ENCODE measurements around the gene ABI3. TPM values are rescaled to one million over a fixed set of nuclear protein-coding genes. Genes with fewer than 3 reads are reported as not detected.
A peak's percentile ranks its signal among the peaks of the same experiment; 100 is the strongest.

Gene ABI3
- total and polyA plus RNA-seq, 2 donors (not counting 1 experiment from before 2014, with no cell fraction given) = 15.6 to 23.3 TPM

GRCh38 chr17:49191917-49192741 lies 18.4 kb upstream of the ABI3 start:
- intact Hi-C loops (cut with micrococcal nuclease) = loop anchor here (1.0 to 10.0 kb wide), 7 partner anchors 18 to 1087 kb away; partner anchors contain the start of genes ABI3, ATP5MC1, CBX1 and GNGT2
- Histone ChIP-seq H4K20me1 (ENCODE audit: control insufficient read depth, insufficient read depth, low read length, poor library complexity, severe bottlenecking) (no peaks in the 10 kb centered on the region), H3K9ac (ENCODE audit: low read length) (peak overlapping the region; percentile 90), H3K27ac (ENCODE audit: low read length in 2 of 2) (peak overlapping the region; percentile 92 to 95), H3K4me1 (ENCODE audit: control insufficient read depth in 2 of 2, insufficient read depth in 2 of 2, low read length in 2 of 2) (peaks cover 11 to 23% of the 10 kb centered on the region in 2 donors), H3K9me3 (ENCODE audit: control extremely low read depth in 1 of 3, control insufficient read depth in 2 of 3, insufficient read depth in 1 of 3, low read length in 2 of 3) (no peaks in the 10 kb centered on the region), H3K4me2 (replicated peaks; ENCODE audit: low read depth, low read length, poor library complexity, severe bottlenecking) (peak overlapping the region; percentile 95), H3K79me2 (ENCODE audit: control insufficient read depth, insufficient read depth, low read length) (no peaks in the 10 kb centered on the region), H3K27me3 (replicated peaks in 1 of 4; ENCODE audit: control extremely low read depth in 1 of 4, control insufficient read depth in 3 of 4, insufficient read depth in 4 of 4, low read length in 3 of 4) (no peaks in the 10 kb centered on the region), H2AFZ (ENCODE audit: insufficient read depth, low read depth, low read length, poor library complexity, severe bottlenecking) (peak overlapping the region; percentile 98), H3K36me3 (replicated peaks in 1 of 2; ENCODE audit: control extremely low read depth in 1 of 2, control insufficient read depth in 1 of 2, extremely low read depth in 1 of 2, insufficient read depth in 2 of 2, low read length in 1 of 2) (no peaks in the 10 kb centered on the region), H3K4me3 (ENCODE audit: control extremely low read depth in 1 of 5, extremely low read depth in 1 of 5, insufficient read depth in 1 of 5, low read depth in 2 of 5, low read length in 4 of 5) (peak overlapping the region; percentile 76 to 95 (median 88))
- ChIA-PET POLR2A (interaction anchor here (0.5 to 4.1 kb wide), 14 partner anchors 12 to 1542 kb away, joined by 3 to 45 read pairs (median 4); partner anchors contain the start of genes ABI3, GNGT2, PHOSPHO1 and UBE2Z), CTCF (interaction anchor here (0.8 to 7.6 kb wide), 15 partner anchors 9 to 170 kb away, joined by 3 to 162 read pairs (median 5); partner anchors contain the start of genes ABI3, GNGT2, PHOSPHO1 and ZNF652)
- peak; percentile 42 for ATAC-seq (ENCODE audit: low read depth)
- H3K4me1 Mint-ChIP-seq = peaks cover 32% of the 10 kb centered on the region
- H3K4me3 Mint-ChIP-seq = peak overlapping the region; percentile 93
- no peaks in the 10 kb centered on the region for H3K27me3 Mint-ChIP-seq
- peak overlapping the region; percentile 97 for H3K27ac Mint-ChIP-seq
- peak; percentile 93 for DNase-seq
- under 1% methylated on average over 53 of the region's 53 CpGs for WGBS (ENCODE audit: insufficient coverage)
- TF ChIP-seq CTCF (IDR thresholded peaks at IDR 0.05) = peak; percentile 66
- no peak for TF ChIP-seq EZH2 (IDR thresholded peaks at IDR 0.05; ENCODE audit: borderline replicate concordance, insufficient read depth, low read depth, low read length, poor library complexity, severe bottlenecking)
- H3K9me3 Mint-ChIP-seq (ENCODE audit: insufficient read depth) = no peaks in the 10 kb centered on the region
